Measurements from ENCODE around the gene ARPC5L. TPM values are rescaled to one million over a fixed set of nuclear protein-coding genes. Genes with fewer than 3 reads are reported as not detected.

ARPC5L gene
- total RNA-seq, 1 donor from 2014 or later, result 25.2 TPM

DNA sequence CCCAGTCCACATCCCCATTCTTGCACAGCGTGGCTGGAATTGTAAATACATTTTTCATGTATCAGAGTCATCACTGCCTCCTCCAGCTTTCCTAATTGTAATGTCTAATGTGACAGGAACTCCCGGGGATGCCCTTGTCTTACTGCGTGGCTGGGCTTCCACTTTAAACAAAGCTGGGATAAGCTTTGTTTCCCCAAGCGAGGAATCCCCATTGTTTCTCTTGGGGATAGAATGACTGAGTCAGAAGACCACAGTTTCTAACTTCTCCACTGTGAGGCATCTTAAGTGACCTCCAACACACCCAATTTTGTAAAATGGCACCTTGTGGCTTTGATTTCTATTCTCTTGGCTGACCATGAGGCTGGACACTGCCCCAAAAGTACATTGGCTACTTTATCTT is 22.4 kb downstream of the ARPC5L start:
- Mint-ChIP-seq H3K4me3 (ENCODE audit: unreplicated experiment) (no peak overlapping the region), H3K9me3 (ENCODE audit: unreplicated experiment) (peaks cover 3% of the 10 kb centered on the region), H3K4me1 (ENCODE audit: low read depth, unreplicated experiment) (peaks cover 12% of the 10 kb centered on the region), H3K36me3 (ENCODE audit: unreplicated experiment) (no peaks in the 10 kb centered on the region), H3K27ac (ENCODE audit: unreplicated experiment) (no peak overlapping the region), H3K27me3 (ENCODE audit: unreplicated experiment) (peaks cover 5% of the 10 kb centered on the region)
- no peak for DNase-seq
- TF ChIP-seq CTCF (IDR thresholded peaks at IDR 0.05; ENCODE audit: partially characterized antibody, unreplicated experiment), result no peak

GRCh38 chr9:124885551-124885950 is 23.6 kb downstream of the ARPC5L start:
- H3K4me3 Mint-ChIP-seq (ENCODE audit: unreplicated experiment), result no peak overlapping the region
- TF ChIP-seq CTCF (IDR thresholded peaks at IDR 0.05; ENCODE audit: partially characterized antibody, unreplicated experiment), result no peak
- H3K27me3 Mint-ChIP-seq (ENCODE audit: unreplicated experiment), result peaks cover 5% of the 10 kb centered on the region
- DNase-seq, result no peak
- peaks cover 2% of the 10 kb centered on the region for H3K36me3 Mint-ChIP-seq (ENCODE audit: unreplicated experiment)
- no peak overlapping the region for H3K27ac Mint-ChIP-seq (ENCODE audit: unreplicated experiment)
- H3K4me1 Mint-ChIP-seq (ENCODE audit: low read depth, unreplicated experiment), result peaks cover 11% of the 10 kb centered on the region
- H3K9me3 Mint-ChIP-seq (ENCODE audit: unreplicated experiment), result peaks cover 3% of the 10 kb centered on the region

- Mint-ChIP-seq H3K27ac (ENCODE audit: unreplicated experiment) (no peak overlapping the region), H3K27me3 (ENCODE audit: unreplicated experiment) (peaks cover 7% of the 10 kb centered on the region), H3K9me3 (ENCODE audit: unreplicated experiment) (peaks cover 3% of the 10 kb centered on the region), H3K4me1 (ENCODE audit: low read depth, unreplicated experiment) (peaks cover 11% of the 10 kb centered on the region), H3K4me3 (ENCODE audit: unreplicated experiment) (no peak overlapping the region), H3K36me3 (ENCODE audit: unreplicated experiment) (peaks cover 5% of the 10 kb centered on the region)
- DNase-seq, result no peak
- no peak for TF ChIP-seq CTCF (IDR thresholded peaks at IDR 0.05; ENCODE audit: partially characterized antibody, unreplicated experiment)
Measured at GRCh38 chr9:124886461-124886860, 24.5 kb downstream of the ARPC5L start.

- Mint-ChIP-seq H3K4me3 (ENCODE audit: unreplicated experiment) (no peak overlapping the region), H3K27me3 (ENCODE audit: unreplicated experiment) (peaks cover 7% of the 10 kb centered on the region), H3K36me3 (ENCODE audit: unreplicated experiment) (peaks cover 5% of the 10 kb centered on the region), H3K9me3 (ENCODE audit: unreplicated experiment) (peaks cover 3% of the 10 kb centered on the region), H3K4me1 (ENCODE audit: low read depth, unreplicated experiment) (peaks cover 8% of the 10 kb centered on the region), H3K27ac (ENCODE audit: unreplicated experiment) (no peak overlapping the region)
- DNase-seq, result no peak
- no peak for TF ChIP-seq CTCF (IDR thresholded peaks at IDR 0.05; ENCODE audit: partially characterized antibody, unreplicated experiment)
Measured at GRCh38 chr9:124886866-124887492, 25.0 kb downstream of the ARPC5L start.

DNA sequence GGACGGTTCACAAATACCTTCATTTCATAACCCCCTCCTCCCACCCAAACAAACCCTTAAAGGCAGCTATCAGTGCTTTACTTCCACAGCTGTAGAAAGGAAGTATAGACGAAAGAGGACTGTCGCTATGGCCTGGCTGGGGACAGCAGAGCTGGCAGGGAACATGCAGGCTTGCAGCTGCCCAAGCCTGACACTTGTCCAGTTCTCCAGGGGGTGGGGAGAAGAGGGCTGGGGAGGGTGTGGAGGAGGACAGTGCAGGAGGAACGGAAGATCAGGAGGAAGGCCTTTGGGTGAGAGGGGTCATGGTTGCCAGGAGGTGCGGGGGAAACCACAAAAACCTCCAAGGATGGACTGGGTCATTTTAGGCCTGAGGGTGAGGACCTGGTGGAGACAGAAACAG is 25.9 kb downstream of the ARPC5L start:
- H3K4me1 Mint-ChIP-seq (ENCODE audit: low read depth, unreplicated experiment), result peaks cover 6% of the 10 kb centered on the region
- peaks cover 7% of the 10 kb centered on the region for H3K27me3 Mint-ChIP-seq (ENCODE audit: unreplicated experiment)
- H3K36me3 Mint-ChIP-seq (ENCODE audit: unreplicated experiment), result peaks cover 5% of the 10 kb centered on the region
- H3K4me3 Mint-ChIP-seq (ENCODE audit: unreplicated experiment), result no peak overlapping the region
- H3K27ac Mint-ChIP-seq (ENCODE audit: unreplicated experiment), result no peak overlapping the region
- peaks cover 3% of the 10 kb centered on the region for H3K9me3 Mint-ChIP-seq (ENCODE audit: unreplicated experiment)
- DNase-seq, result no peak
- no peak for TF ChIP-seq CTCF (IDR thresholded peaks at IDR 0.05; ENCODE audit: partially characterized antibody, unreplicated experiment)

All from glutamatergic neuron (in vitro differentiated cells).